ENCODE results near the gene SMAD6.

Gene SMAD6

GRCh38 chr15:66737243-66738010, 35.4 kb downstream of the SMAD6 start:
- TF ChIP-seq, protein P1, sequence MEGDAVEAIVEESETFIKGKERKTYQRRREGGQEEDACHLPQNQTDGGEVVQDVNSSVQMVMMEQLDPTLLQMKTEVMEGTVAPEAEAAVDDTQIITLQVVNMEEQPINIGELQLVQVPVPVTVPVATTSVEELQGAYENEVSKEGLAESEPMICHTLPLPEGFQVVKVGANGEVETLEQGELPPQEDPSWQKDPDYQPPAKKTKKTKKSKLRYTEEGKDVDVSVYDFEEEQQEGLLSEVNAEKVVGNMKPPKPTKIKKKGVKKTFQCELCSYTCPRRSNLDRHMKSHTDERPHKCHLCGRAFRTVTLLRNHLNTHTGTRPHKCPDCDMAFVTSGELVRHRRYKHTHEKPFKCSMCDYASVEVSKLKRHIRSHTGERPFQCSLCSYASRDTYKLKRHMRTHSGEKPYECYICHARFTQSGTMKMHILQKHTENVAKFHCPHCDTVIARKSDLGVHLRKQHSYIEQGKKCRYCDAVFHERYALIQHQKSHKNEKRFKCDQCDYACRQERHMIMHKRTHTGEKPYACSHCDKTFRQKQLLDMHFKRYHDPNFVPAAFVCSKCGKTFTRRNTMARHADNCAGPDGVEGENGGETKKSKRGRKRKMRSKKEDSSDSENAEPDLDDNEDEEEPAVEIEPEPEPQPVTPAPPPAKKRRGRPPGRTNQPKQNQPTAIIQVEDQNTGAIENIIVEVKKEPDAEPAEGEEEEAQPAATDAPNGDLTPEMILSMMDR (IDR thresholded peaks at IDR 0.05; ENCODE audit: extremely low read depth, missing control alignments), result no peak
- no peak for DNase-seq (ENCODE audit: low spot score)

DNA sequence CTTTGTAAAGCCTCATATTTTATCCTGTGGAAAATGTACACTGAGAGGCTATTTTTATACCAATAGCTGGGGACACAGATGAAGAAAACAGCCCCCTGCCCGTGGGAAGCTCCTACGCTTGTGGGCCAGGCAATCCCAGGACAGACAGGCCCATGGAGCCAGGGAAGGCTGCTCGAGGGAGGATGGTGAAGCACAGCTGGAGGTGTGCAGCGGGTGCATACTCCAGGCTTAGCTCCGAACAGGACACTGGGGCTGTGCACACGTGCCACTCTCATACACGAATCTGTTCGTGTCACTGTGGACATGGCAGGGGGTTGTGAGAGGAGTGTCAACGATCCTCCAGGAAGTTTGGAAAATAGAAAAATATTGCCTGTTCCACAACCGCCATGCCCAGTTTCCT, 36.1 kb downstream of the SMAD6 start:
- TF ChIP-seq, protein P1 (IDR thresholded peaks at IDR 0.05; ENCODE audit: extremely low read depth, missing control alignments), result no peak
- no peak for DNase-seq (ENCODE audit: low spot score)

- no peak for DNase-seq (ENCODE audit: low spot score)
- TF ChIP-seq, protein P1 (IDR thresholded peaks at IDR 0.05; ENCODE audit: extremely low read depth, missing control alignments), result no peak
These were observed 36.6 kb downstream of the SMAD6 start for GRCh38 chr15:66738595-66738994.

DNA sequence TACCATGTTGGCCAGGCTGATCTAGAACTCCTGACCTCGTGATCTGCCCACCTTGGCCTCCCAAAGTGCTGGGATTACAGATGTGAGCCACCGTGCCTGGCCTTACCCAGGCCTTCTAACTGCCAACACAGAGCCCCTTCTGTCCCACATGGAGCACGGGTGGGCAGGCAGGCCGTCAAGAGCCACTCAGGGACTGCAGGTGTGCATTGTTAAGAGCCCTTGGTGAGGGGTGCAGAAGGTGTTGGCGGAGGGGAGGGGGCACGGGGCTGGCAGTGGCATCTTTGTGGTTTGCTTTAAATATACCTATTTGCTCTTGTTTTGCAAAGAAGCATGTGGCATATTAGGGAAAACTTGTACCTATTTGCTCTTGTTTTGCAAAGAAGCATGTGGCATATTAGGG, 37.3 kb downstream of the SMAD6 start:
- TF ChIP-seq, protein P1 (IDR thresholded peaks at IDR 0.05; ENCODE audit: extremely low read depth, missing control alignments), result no peak
- no peak for DNase-seq (ENCODE audit: low spot score)

- no peak for DNase-seq (ENCODE audit: low spot score)
- TF ChIP-seq, protein P1 (IDR thresholded peaks at IDR 0.05; ENCODE audit: extremely low read depth, missing control alignments), result no peak
These were observed 38.8 kb downstream of the SMAD6 start for GRCh38 chr15:66740802-66741201.

DNA sequence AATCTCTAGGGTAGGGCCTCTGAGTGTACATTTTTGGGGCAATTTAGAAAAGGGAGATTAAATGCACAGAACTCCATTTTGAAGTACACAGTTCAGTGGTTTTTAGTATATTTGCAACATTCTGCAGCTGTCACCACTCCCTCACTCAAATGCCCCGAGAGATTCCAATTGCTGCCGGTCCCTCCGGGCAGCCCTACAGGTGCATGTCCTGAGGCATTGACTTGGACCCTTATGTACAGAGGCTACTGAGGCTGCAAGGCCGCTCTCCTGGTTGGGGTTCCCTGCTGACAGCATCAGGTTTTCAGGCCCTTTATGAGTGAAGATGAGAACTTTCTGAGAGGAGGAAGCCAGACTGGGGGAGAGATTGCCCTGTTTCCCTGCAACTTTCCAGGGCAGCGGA, 39.6 kb downstream of the SMAD6 start:
- no peak for DNase-seq (ENCODE audit: low spot score)

GRCh38 chr15:66742286-66742685, 40.2 kb downstream of the SMAD6 start:
- TF ChIP-seq, protein P1 (IDR thresholded peaks at IDR 0.05; ENCODE audit: extremely low read depth, missing control alignments), result no peak

More for the DNA sequence above, 39.6 kb downstream of the SMAD6 start:
- TF ChIP-seq, protein P1 (IDR thresholded peaks at IDR 0.05; ENCODE audit: extremely low read depth, missing control alignments), result no peak

More at GRCh38 chr15:66742286-66742685, 40.2 kb downstream of the SMAD6 start:
- no peak for DNase-seq (ENCODE audit: low spot score)

All from GM20000 (cell line).